H9 (cell line): ENCODE measurements around the gene OSTC. TPM values are rescaled to one million over a fixed set of nuclear protein-coding genes. Genes with fewer than 3 reads are reported as not detected.

Experiments used
- DNase-seq: peaks from one replicate; pipeline ENCODE4 v3.0.0-alpha.2; 2017
- H2AFZ ChIP-seq: one replicate; pipeline ENCODE4 v1.6.1; 2013; ENCODE audit warnings: mild to moderate bottlenecking, low read length, control low read depth, moderate library complexity
- H2AK5ac ChIP-seq: 2 replicates; pipeline ENCODE4 v1.6.1; 2013; ENCODE audit warnings: low read length, control low read depth, mixed read lengths; ENCODE audit not compliant: insufficient read length
- H2BK120ac ChIP-seq: one replicate; pipeline ENCODE4 v1.6.1; 2013; ENCODE audit warnings: low read depth, mild to moderate bottlenecking, low read length, control low read depth, inconsistent platforms; ENCODE audit not compliant: poor library complexity, severe bottlenecking
- H2BK12ac ChIP-seq: 2 replicates; pipeline ENCODE4 v1.6.1; 2013; ENCODE audit warnings: low read length, control low read depth, mixed read lengths, low read depth; ENCODE audit not compliant: insufficient read length
- H2BK15ac ChIP-seq: 2 replicates; pipeline ENCODE4 v1.6.1; 2013; ENCODE audit warnings: low read depth, low read length, control low read depth
- H2BK20ac ChIP-seq: one replicate; pipeline ENCODE4 v1.6.1; 2013; ENCODE audit warnings: low read depth, mild to moderate bottlenecking, low read length, control low read depth, inconsistent platforms; ENCODE audit not compliant: poor library complexity, severe bottlenecking
- H2BK5ac ChIP-seq: 2 replicates; pipeline ENCODE4 v1.6.1; 2013; ENCODE audit warnings: low read length, control low read depth, mixed read lengths; ENCODE audit not compliant: insufficient read length
- H3K14ac ChIP-seq: 2 replicates; pipeline ENCODE4 v1.6.1; 2013; ENCODE audit warnings: low read length, control low read depth; ENCODE audit not compliant: insufficient read depth
- H3K18ac ChIP-seq: 2 replicates; pipeline ENCODE4 v1.6.1; 2013; ENCODE audit warnings: low read depth, mild to moderate bottlenecking, mixed read lengths, low read length, control low read depth; ENCODE audit not compliant: insufficient read length
- H3K23ac ChIP-seq: 2 replicates; pipeline ENCODE4 v1.6.1; 2013; ENCODE audit warnings: low read length, control low read depth, mixed read lengths, low read depth; ENCODE audit not compliant: insufficient read length
- H3K23me2 ChIP-seq: 2 replicates; pipeline ENCODE4 v1.6.1; 2013; ENCODE audit warnings: low read depth, mild to moderate bottlenecking, mixed read lengths, low read length, control low read depth; ENCODE audit not compliant: insufficient read length, poor library complexity, severe bottlenecking
- H3K27ac ChIP-seq: 2 replicates; pipeline ENCODE4 v1.5.1; 2013; ENCODE audit warnings: low read length, control low read depth, mixed read lengths, low read depth; ENCODE audit not compliant: insufficient read length
- H3K27me3 ChIP-seq: 2 replicates; pipeline ENCODE4 v1.6.1; 2013; ENCODE audit warnings: low read length, control low read depth, inconsistent platforms; ENCODE audit not compliant: insufficient read depth
- H3K4ac ChIP-seq: 2 replicates; pipeline ENCODE4 v1.6.1; 2013; ENCODE audit warnings: low read depth, mild to moderate bottlenecking, control low read depth, inconsistent platforms, low read length, moderate library complexity
- H3K4me1 ChIP-seq: 2 replicates; pipeline ENCODE4 v1.6.1; 2013; ENCODE audit warnings: low read length, control low read depth, inconsistent platforms; ENCODE audit not compliant: insufficient read depth
- H3K4me2 ChIP-seq: 2 replicates; pipeline ENCODE4 v1.6.1; 2013; ENCODE audit warnings: low read length, control low read depth, mixed read lengths; ENCODE audit not compliant: insufficient read length, insufficient read depth
- H3K56ac ChIP-seq: 2 replicates; pipeline ENCODE4 v1.6.1; 2013; ENCODE audit warnings: low read depth, mild to moderate bottlenecking, mixed read lengths, low read length, control low read depth; ENCODE audit not compliant: insufficient read length
- H3K79me1 ChIP-seq: 2 replicates; pipeline ENCODE4 v1.6.1; 2013; ENCODE audit warnings: low read depth, mild to moderate bottlenecking, moderate library complexity, low read length, control low read depth, inconsistent platforms; ENCODE audit not compliant: insufficient read depth, poor library complexity, severe bottlenecking
- H3K79me2 ChIP-seq: 2 replicates; pipeline ENCODE4 v1.6.1; 2013; ENCODE audit warnings: low read length, control low read depth, inconsistent platforms; ENCODE audit not compliant: insufficient read depth
- H3K9ac ChIP-seq: 2 replicates; pipeline ENCODE4 v1.6.1; 2013; ENCODE audit warnings: low read length, control low read depth, mixed read lengths; ENCODE audit not compliant: insufficient read length; ENCODE audit errors: extremely low read depth
- H3K9me3 ChIP-seq: one replicate; pipeline ENCODE4 v1.6.1; 2013; ENCODE audit warnings: low read depth, low read length, inconsistent platforms; ENCODE audit not compliant: control insufficient read depth
- H3T11ph ChIP-seq: one replicate; pipeline ENCODE4 v1.6.1; 2013; ENCODE audit warnings: mild to moderate bottlenecking, low read length, control low read depth, inconsistent platforms
- H4K20me1 ChIP-seq: one replicate; pipeline ENCODE4 v1.6.1; 2013; ENCODE audit not compliant: control insufficient read depth, insufficient read length, insufficient read depth
- H4K5ac ChIP-seq: 2 replicates; pipeline ENCODE4 v1.6.1; 2013; ENCODE audit warnings: low read depth, mild to moderate bottlenecking, mixed read lengths, low read length, control low read depth; ENCODE audit not compliant: insufficient read length
- H4K8ac ChIP-seq: replicated peaks from 2 replicates; pipeline ENCODE4 v1.6.1; 2013; ENCODE audit warnings: low read length, control low read depth, mixed read lengths, low read depth; ENCODE audit not compliant: insufficient read length
- H4K91ac ChIP-seq: 2 replicates; pipeline ENCODE4 v1.6.1; 2013; ENCODE audit warnings: low read depth, mild to moderate bottlenecking, moderate library complexity, mixed read lengths, low read length, control low read depth; ENCODE audit not compliant: insufficient read length
- H3K27ac Mint-ChIP-seq, 3 experiments: 2 replicates in 2 of 3; 3 replicates in 1 of 3; pipeline ENCODE4 v1.8.0; 2020 to 2021; ENCODE audit warnings: mixed read lengths in 3 of 3, mild to moderate bottlenecking in 1 of 3, moderate library complexity in 1 of 3
- H3K27me3 Mint-ChIP-seq: 2 replicates; pipeline ENCODE4 v1.8.0; 2021; ENCODE audit warnings: low read depth, mild to moderate bottlenecking, moderate library complexity, mixed read lengths
- H3K36me3 Mint-ChIP-seq, 3 experiments: 2 replicates in 2 of 3; 3 replicates in 1 of 3; pipeline ENCODE4 v1.8.0; 2020 to 2021; ENCODE audit warnings: low read depth in 3 of 3, mixed read lengths in 3 of 3; ENCODE audit not compliant: insufficient read depth in 1 of 3
- H3K4me1 Mint-ChIP-seq, 2 experiments: 2 replicates each; pipeline ENCODE4 v1.8.0; 2020; ENCODE audit warnings: mixed read lengths in 2 of 2
- H3K4me3 Mint-ChIP-seq, 2 experiments: 2 replicates in 1 of 2; 3 replicates in 1 of 2; pipeline ENCODE4 v1.8.0; 2020 to 2021; ENCODE audit warnings: mild to moderate bottlenecking in 2 of 2, mixed read lengths in 2 of 2, moderate library complexity in 1 of 2
- H3K9me3 Mint-ChIP-seq, 2 experiments: 2 replicates in 1 of 2; 3 replicates in 1 of 2; pipeline ENCODE4 v1.8.0; 2020; ENCODE audit warnings: mild to moderate bottlenecking in 2 of 2, mixed read lengths in 2 of 2, moderate library complexity in 1 of 2
- WGBS: extraction: QIAGEN DNeasy Blood & Tissue Kit; methylation state at CpG from one replicate; pipeline ENCODE4 v1.1.7; 2013; ENCODE audit warnings: missing lambda C conversion rate, low lambda C conversion rate, mixed read lengths; ENCODE audit not compliant: insufficient read length; ENCODE audit errors: extremely low coverage; 5-methylcytosine and 5-hydroxymethylcytosine counted together
- total RNA-seq: library from RNA; stranded (reverse); gene quantifications from 2 replicates; pipeline ENCODE4 v1.2.1, GENCODE V29; 2021
- TF ChIP-seq, protein P1 (sequence below): fragments of 200-600 bp; sonication (generic); conservative IDR thresholded peaks from 3 replicates; pipeline ENCODE4 v1.8.0; 2021; ENCODE audit warnings: antibody characterized with exemption, mild to moderate bottlenecking

The OSTC gene
- total RNA-seq, 1 experiment from 2014 or later = 130 TPM

DNA sequence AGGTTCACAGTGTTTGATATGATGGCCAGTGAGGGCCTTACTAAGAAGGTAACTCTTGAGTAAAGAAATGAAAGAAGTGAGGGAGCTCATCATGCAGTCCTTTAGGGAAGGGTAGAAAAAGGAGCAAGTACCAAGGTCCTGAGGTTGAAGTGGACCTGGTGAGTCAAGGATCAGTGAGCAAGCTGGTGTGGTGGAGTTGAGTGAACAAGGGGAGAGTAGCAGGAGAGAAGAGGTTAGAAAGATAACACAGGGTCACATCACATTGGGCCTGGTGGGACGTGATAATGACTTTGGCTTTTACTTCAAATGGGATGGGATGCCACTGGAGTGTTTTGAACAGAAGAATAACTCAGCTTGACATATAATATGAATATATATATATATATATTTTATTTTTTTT is 44.7 kb downstream of the OSTC start:
- DNase-seq = no peak
- Histone ChIP-seq H4K5ac (no peak overlapping the region), H3K56ac (no peak overlapping the region), H2BK12ac (no peak overlapping the region), H3K4ac (no peak overlapping the region), H3K79me2 (no peaks in the 10 kb centered on the region), H3K18ac (no peak overlapping the region), H3K4me1 (peaks cover 7% of the 10 kb centered on the region; the same call in 1 of the 2 replicates), H3T11ph (no peak overlapping the region), H3K23me2 (no peaks in the 10 kb centered on the region), H3K9me3 (no peaks in the 10 kb centered on the region), H2BK120ac (no peak overlapping the region), H3K9ac (no peak overlapping the region), H3K27ac (no peak overlapping the region), H4K20me1 (no peaks in the 10 kb centered on the region), H2BK20ac (no peak overlapping the region), H3K4me2 (no peak overlapping the region), H3K14ac (no peak overlapping the region), H3K79me1 (no peaks in the 10 kb centered on the region), H4K8ac (no peak overlapping the region), H2AFZ (no peak overlapping the region), H4K91ac (no peak overlapping the region), H2BK5ac (no peak overlapping the region), H2BK15ac (no peak overlapping the region), H2AK5ac (no peak overlapping the region), H3K23ac (no peak overlapping the region), H3K27me3 (no peaks in the 10 kb centered on the region)
- Mint-ChIP-seq H3K9me3 (no peaks in the 10 kb centered on the region), H3K36me3 (no peaks in the 10 kb centered on the region), H3K4me1 (no peaks in the 10 kb centered on the region), H3K27ac (no peak overlapping the region), H3K4me3 (no peak overlapping the region), H3K27me3 (no peaks in the 10 kb centered on the region)
- WGBS = no CpG with 5 or more reads among the region's 1 CpG
- TF ChIP-seq, protein P1, sequence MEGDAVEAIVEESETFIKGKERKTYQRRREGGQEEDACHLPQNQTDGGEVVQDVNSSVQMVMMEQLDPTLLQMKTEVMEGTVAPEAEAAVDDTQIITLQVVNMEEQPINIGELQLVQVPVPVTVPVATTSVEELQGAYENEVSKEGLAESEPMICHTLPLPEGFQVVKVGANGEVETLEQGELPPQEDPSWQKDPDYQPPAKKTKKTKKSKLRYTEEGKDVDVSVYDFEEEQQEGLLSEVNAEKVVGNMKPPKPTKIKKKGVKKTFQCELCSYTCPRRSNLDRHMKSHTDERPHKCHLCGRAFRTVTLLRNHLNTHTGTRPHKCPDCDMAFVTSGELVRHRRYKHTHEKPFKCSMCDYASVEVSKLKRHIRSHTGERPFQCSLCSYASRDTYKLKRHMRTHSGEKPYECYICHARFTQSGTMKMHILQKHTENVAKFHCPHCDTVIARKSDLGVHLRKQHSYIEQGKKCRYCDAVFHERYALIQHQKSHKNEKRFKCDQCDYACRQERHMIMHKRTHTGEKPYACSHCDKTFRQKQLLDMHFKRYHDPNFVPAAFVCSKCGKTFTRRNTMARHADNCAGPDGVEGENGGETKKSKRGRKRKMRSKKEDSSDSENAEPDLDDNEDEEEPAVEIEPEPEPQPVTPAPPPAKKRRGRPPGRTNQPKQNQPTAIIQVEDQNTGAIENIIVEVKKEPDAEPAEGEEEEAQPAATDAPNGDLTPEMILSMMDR = no peak
